HL-60/S4 treated with phorbol 12-myristate 13-acetate at 8.2 ng/mL for 4 days and 3 days (cell line): ENCODE data around the gene SLC9C1.

Experiments used
- in situ Hi-C: fragments of 300-500 bp; cut with MboI; formaldehyde crosslinking; loops from 2 replicates; pipeline ENCODE4 v1.15.0; 2022; ENCODE audit warnings: low sequenced_read_pairs

SLC9C1 gene

GRCh38 chr3:112117415-112117814 lies 176.6 kb downstream of the SLC9C1 start:
- in situ Hi-C loops, result loop anchor here (10.0 kb wide), 1 partner anchor 407 kb away; no protein-coding TSS in a partner anchor

- in situ Hi-C loops, result loop anchor here (10.0 kb wide), 1 partner anchor 408 kb away; no protein-coding TSS in a partner anchor
Measured at GRCh38 chr3:112116748-112117186, 177.2 kb downstream of the SLC9C1 start.

GRCh38 chr3:112115806-112116383 lies 178.1 kb downstream of the SLC9C1 start:
- in situ Hi-C loops, result loop anchor here (10.0 kb wide), 1 partner anchor 409 kb away; no protein-coding TSS in a partner anchor

GRCh38 chr3:112115161-112115739 lies 178.8 kb downstream of the SLC9C1 start:
- in situ Hi-C loops, result loop anchor here (10.0 kb wide), 1 partner anchor 410 kb away; no protein-coding TSS in a partner anchor

- in situ Hi-C loops, result loop anchor here (10.0 kb wide), 1 partner anchor 410 kb away; no protein-coding TSS in a partner anchor
Measured at GRCh38 chr3:112114576-112115160, 179.3 kb downstream of the SLC9C1 start.

GRCh38 chr3:112111785-112112402 lies 182.1 kb downstream of the SLC9C1 start:
- in situ Hi-C loops, result loop anchor here (10.0 kb wide), 1 partner anchor 413 kb away; no protein-coding TSS in a partner anchor

- in situ Hi-C loops, result no loop called here
Measured at GRCh38 chr3:112109322-112109721, 184.7 kb downstream of the SLC9C1 start.

GRCh38 chr3:112104774-112105173 lies 189.2 kb downstream of the SLC9C1 start:
- in situ Hi-C loops, result no loop called here

- in situ Hi-C loops, result no loop called here
Measured at GRCh38 chr3:112101916-112102315, 192.1 kb downstream of the SLC9C1 start.

GRCh38 chr3:112097378-112097777 lies 196.6 kb downstream of the SLC9C1 start:
- in situ Hi-C loops, result no loop called here

GRCh38 chr3:112096176-112096575 lies 197.8 kb downstream of the SLC9C1 start:
- in situ Hi-C loops, result no loop called here

- in situ Hi-C loops, result no loop called here
Measured at GRCh38 chr3:112095731-112096130, 198.3 kb downstream of the SLC9C1 start.

- in situ Hi-C loops, result no loop called here
Measured at GRCh38 chr3:112093180-112093522, 200.9 kb downstream of the SLC9C1 start.

GRCh38 chr3:112092496-112093179 lies 201.4 kb downstream of the SLC9C1 start:
- in situ Hi-C loops, result no loop called here

- in situ Hi-C loops, result no loop called here
Measured at GRCh38 chr3:112090887-112091586, 203.0 kb downstream of the SLC9C1 start.
